Measurements from ENCODE around the gene RAPGEF3.

The RAPGEF3 gene

DNA sequence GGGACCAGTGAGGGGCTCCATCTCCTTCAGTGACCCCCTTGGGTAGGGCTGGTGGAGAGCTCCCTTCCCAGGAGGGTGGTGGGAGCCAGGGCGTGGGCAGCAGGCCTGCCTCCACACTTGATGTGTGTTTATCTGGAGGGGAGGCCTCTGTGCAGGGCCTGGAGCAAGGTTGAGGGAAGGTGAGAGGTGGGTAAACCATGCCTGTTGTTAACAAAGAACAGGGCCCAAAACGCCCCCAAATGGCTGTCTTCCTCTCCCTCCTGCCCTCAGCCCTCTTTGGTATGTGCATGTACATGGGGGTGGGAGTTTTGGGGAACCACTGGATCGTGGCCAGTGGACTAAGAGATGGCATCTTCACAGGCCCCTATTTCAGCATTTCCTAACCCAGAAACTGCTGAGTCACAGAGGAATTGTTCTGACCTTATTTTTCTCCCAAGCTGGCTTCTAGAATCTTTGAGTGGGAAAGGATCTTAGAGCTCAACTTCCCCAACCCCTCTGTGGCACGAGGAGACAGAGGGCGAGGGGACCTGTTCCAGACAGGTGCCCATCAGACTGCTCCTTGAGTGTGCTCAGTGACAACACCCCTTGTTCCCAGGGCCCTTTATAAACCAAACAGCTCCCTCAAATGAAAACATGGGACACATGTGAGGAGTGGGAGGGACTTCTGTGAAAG is 17.9 kb upstream of the RAPGEF3 start:
- no peak for DNase-seq

- DNase-seq: no peak
Measured at GRCh38 chr12:47775100-47775911, 16.6 kb upstream of the RAPGEF3 start.

DNA sequence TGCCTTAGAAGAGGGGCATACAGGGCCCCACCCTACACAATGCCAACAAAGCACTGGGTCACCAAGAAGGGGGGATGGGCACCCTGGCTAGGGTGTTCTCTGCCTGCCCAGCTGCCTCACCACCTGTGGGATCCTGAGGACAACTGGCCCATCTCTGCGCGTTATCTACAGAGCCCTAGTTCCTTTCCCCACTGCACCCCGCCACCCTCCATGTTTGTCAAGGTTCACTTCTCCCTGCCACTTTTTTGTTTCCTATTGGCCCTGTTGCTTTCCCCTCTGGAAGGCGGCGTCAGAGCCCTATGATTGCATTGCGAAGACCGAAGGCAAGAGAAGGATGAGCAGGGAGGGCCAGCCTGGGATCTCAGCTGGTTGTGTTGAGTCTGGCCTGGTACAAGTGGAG is 16.0 kb upstream of the RAPGEF3 start:
- DNase-seq: no peak

DNA sequence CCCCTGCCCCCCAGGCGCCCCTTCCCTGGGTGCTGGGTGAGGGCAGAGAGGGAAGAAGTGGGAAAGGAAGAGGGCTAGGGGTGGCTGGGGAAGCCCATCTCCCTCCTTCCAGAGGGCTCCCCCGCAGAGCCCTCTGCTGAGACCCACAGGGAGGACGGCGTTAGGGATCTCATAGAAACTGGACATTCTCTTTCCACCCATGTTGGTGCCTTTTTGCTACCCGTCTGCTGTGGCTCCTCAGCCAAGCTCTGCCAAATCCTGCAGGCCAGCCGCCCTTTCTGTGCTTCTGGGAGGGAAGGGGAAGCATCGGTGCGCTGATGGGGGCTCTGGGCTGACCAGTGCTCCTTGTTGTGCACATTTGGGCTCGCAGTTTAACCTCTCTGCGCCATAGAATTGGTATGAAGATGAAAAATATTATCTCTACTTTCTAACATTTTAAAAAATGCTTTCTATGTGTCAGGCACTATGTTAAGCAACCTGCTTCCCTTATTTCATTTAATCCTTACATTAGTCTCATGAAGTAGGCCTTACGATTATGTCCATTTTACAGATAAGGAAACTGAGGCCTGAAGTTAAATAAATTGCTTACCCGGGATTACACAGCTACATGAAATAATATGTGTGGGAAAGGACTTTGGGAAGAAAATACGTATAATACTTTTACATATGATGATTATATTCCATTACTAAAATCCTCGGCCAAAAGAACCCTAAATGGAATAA is 15.3 kb upstream of the RAPGEF3 start:
- DNase-seq: no peak

GRCh38 chr12:47773062-47773857 is 14.6 kb upstream of the RAPGEF3 start, which contains the start of gene SLC48A1:
SLC48A1 (plus strand) TSS chr12:47773238; CDS start chr12:47773305, 67 bp downstream.
- peak; percentile 44 for DNase-seq

DNA sequence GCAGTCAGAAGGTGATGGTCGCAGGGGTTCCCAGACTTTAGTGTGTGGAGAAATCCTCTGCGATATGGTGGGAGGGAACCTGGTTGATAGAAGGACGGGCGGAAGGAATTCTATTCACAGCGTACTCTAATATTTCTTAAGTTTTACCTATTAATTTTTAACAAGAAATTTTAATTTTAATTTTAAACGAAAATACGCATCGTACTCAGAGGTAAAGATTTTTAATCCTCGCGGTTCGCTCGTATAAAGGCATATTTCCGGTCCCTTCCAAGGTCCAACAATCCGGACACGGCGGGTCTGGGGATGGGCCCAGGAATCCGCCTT is 14.0 kb upstream of the RAPGEF3 start:
- no peak for DNase-seq

GRCh38 chr12:47772094-47772660 is 13.5 kb upstream of the RAPGEF3 start:
- DNase-seq: no peak

- no peak for DNase-seq
Measured at GRCh38 chr12:47771304-47771703, 12.6 kb upstream of the RAPGEF3 start.

- no peak for DNase-seq
Measured at GRCh38 chr12:47770086-47770726, 11.5 kb upstream of the RAPGEF3 start.

- DNase-seq: no peak
Measured at GRCh38 chr12:47769234-47770085, 10.8 kb upstream of the RAPGEF3 start.

- no peak for DNase-seq
Measured at GRCh38 chr12:47768323-47768811, 9.7 kb upstream of the RAPGEF3 start.

DNA sequence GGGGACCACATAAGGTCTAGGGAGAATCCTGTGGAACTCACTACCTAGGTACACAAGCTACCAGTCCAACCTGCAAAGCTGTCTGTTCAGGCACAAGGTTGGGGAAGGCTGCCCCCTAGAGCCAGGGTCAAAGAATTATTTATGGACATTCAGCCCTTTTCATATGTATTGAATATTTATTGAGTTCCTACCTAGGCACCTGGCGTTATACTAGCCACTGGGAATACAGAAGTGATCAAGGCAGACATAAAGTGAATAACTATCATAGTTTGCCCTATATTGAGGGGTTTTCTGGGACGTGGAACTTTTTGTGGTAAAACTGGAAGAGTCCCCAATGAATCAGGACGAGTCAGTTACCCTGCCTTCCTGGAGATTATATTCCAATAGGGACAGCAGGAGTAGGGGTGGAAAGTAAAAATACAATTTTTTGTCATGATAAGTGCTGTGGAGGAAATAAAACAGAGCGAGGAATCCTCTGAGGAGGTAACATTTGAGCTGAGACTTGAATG is 8.6 kb upstream of the RAPGEF3 start:
- no peak for DNase-seq

- DNase-seq: no peak
Measured at GRCh38 chr12:47766502-47767215, 8.0 kb upstream of the RAPGEF3 start.

GRCh38 chr12:47763481-47764346 is 5.0 kb upstream of the RAPGEF3 start:
- DNase-seq: no peak

GRCh38 chr12:47762850-47763465 is 4.3 kb upstream of the RAPGEF3 start:
- no peak for DNase-seq

DNA sequence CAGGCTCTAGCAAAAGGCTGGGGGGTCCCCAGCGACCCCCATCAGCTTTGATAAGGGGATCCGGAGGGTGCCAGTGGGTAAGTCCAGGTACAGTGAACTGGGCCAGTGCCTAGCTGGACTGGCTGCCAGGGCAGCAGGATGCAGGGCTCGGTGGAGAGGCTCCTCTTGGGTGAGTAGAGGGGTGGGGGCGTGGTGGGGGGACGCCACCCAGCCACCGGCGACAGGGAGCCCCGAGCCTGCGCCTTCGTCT is 171 bp downstream of the RAPGEF3 start:
- DNase-seq: no peak

DNA sequence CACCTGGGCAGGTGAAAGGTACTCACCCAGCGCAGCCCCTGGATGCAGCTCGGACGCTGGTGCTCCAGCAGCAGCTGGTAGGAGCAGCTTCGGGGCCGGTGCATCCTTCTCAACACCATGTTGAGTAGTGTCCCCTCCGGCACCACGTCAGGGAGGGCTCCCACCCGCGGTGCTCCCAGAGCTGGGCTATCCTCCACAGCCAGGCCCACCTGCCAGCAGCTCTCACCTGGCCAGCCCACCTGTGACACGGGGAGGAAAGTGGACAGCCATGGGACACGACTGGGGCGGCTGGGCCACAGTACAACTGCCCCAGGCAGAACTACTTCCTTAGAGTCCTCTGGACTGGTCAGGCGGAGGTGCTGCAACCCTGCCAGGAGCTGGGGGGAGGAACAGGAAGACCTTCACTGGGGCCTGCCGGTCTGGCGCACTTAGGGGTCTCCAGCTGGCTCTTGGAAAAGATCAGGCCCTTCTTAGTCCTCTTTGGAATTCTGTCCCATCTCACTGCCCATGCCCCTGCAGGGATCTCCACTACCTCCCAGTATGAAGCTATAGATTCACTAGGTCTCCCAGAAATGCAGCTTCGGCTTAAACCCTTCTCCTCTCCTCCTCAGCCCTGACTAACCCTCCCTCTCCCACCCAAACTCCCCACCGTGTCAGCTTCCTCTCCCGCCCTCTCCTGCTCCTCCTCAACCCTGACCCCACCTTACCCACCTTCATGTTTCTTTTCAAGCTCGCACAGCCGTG is 668 bp downstream of the RAPGEF3 start:
- no peak for DNase-seq

- DNase-seq: no peak
Measured at GRCh38 chr12:47757364-47757839, 1.3 kb downstream of the RAPGEF3 start.

Data from NCI-H446 treated with DMSO at 0.1 percent for 48 hours (cell line).